Aorta (tissue), 4 donors: Measurements from ENCODE around the gene HEPHL1. TPM values are rescaled to one million over a fixed set of nuclear protein-coding genes. Genes with fewer than 3 reads are reported as not detected.

Experiments used
- polyA plus RNA-seq, 2 donors: library from polyadenylated mRNA; stranded (reverse); fragments of 200-250 nt; gene quantifications; one replicate each; pipeline ENCODE4 v1.2.3, GENCODE V29; 2013
- total RNA-seq, 2 donors: library from RNA; stranded (reverse); fragmentation: NEBNext Ultra II Directional; extraction: Animal tissue kit (Norgen Biotek cat#: 25700); gene quantifications; one replicate each; pipeline ENCODE4 v1.2.1, GENCODE V29; 2021
- donor health status: healthy with polysubstance abuse.
- donor health status: Bipolar disorder and iron deficiency.
- donor health status: DM: no; HTN: no; CAD: no.
- donor health status: DM: yes; HTN: yes; CAD: no.

The HEPHL1 gene
- total and polyA plus RNA-seq, 4 donors, result 0.06 to 0.25 TPM; not detected in 2

Other genes starting within 250 kb of the HEPHL1 start
- 10 to 100 TPM; 30.9 to 33.1 TPM for gene MED17, start 237.1 kb upstream of the HEPHL1 start, total RNA-seq
- 10 to 100 TPM in 1 of 2 donors, 1 to 10 TPM in 1; 8.9 to 12.5 TPM for gene MED17, start 237.1 kb upstream of the HEPHL1 start, polyA plus RNA-seq
- gene VSTM5, start 170.7 kb upstream of the HEPHL1 start, total RNA-seq, result under 1 TPM; 0.36 to 0.87 TPM
- not detected for gene VSTM5, start 170.7 kb upstream of the HEPHL1 start, polyA plus RNA-seq
- gene PANX1, start 107.5 kb downstream of the HEPHL1 start, total RNA-seq, result 10 to 100 TPM; 25.5 to 29.3 TPM
- 1 to 10 TPM; 7.0 to 8.1 TPM for gene PANX1, start 107.5 kb downstream of the HEPHL1 start, polyA plus RNA-seq